ENCODE data around the gene PRCD.
A peak's percentile ranks its signal among the peaks of the same experiment; 100 is the strongest.
"Not testable (repeated sequence)": the region's sequence is repeated elsewhere in the genome, so short reads cannot be mapped to it uniquely, and the experiment has no call there.

Gene PRCD

GRCh38 chr17:76506408-76507345 is 33.2 kb upstream of the PRCD start:
- peak; percentile 95 for DNase-seq

GRCh38 chr17:76508472-76509063 is 31.3 kb upstream of the PRCD start:
- not testable (repeated sequence) for DNase-seq

GRCh38 chr17:76510831-76511244 is 29.0 kb upstream of the PRCD start:
- no peak for DNase-seq

- no peak for DNase-seq
Observed at GRCh38 chr17:76511668-76512365, 28.0 kb upstream of the PRCD start.

- no peak for DNase-seq
Observed at GRCh38 chr17:76512366-76513305, 27.2 kb upstream of the PRCD start.

- DNase-seq: no peak
Observed at GRCh38 chr17:76513306-76513692, 26.5 kb upstream of the PRCD start.

- DNase-seq: not testable (repeated sequence)
Observed at GRCh38 chr17:76514355-76514754, 25.5 kb upstream of the PRCD start.

GRCh38 chr17:76515274-76515949 is 24.4 kb upstream of the PRCD start:
- peak; percentile 88 for DNase-seq

- DNase-seq: no peak
Observed at GRCh38 chr17:76517638-76518038, 22.2 kb upstream of the PRCD start.

- DNase-seq: no peak
Observed at GRCh38 chr17:76519048-76519966, 20.5 kb upstream of the PRCD start.

GRCh38 chr17:76521262-76521661 is 18.6 kb upstream of the PRCD start:
- DNase-seq: no peak

- not testable (repeated sequence) for DNase-seq
Observed at GRCh38 chr17:76521683-76522082, 18.2 kb upstream of the PRCD start.

GRCh38 chr17:76523084-76524037 is 16.5 kb upstream of the PRCD start:
- DNase-seq: peak; percentile 89

GRCh38 chr17:76524598-76525512 is 15.0 kb upstream of the PRCD start:
- DNase-seq: no peak

GRCh38 chr17:76525513-76525833 is 14.4 kb upstream of the PRCD start:
- not testable (repeated sequence) for DNase-seq

GRCh38 chr17:76527016-76527415 is 12.8 kb upstream of the PRCD start:
- DNase-seq: not testable (repeated sequence)

GRCh38 chr17:76527430-76528111 is 12.3 kb upstream of the PRCD start:
- DNase-seq: peak; percentile 60

- no peak for DNase-seq
Observed at GRCh38 chr17:76528156-76528527, 11.7 kb upstream of the PRCD start.
